ENCODE results near the gene TEX2. TPM values are rescaled to one million over a fixed set of nuclear protein-coding genes. Genes with fewer than 3 reads are reported as not detected.
A peak's percentile ranks its signal among the peaks of the same experiment; 100 is the strongest.
"Not testable (repeated sequence)": the region's sequence is repeated elsewhere in the genome, so short reads cannot be mapped to it uniquely, and the experiment has no call there.

Gene TEX2
- total RNA-seq, 2 donors from 2014 or later: 42.6 to 44.4 TPM

- DNase-seq (ENCODE audit: low spot score): peak; percentile 75
- peaks cover 0 to 46% of the 10 kb centered on the region in 2 donors for H3K4me1 ChIP-seq
- H3K27me3 ChIP-seq: no peaks in the 10 kb centered on the region
- no peaks in the 10 kb centered on the region for H3K9me3 ChIP-seq
- peaks cover 10% of the 10 kb centered on the region for H3K36me3 ChIP-seq
- H3K4me3 ChIP-seq: no peak overlapping the region
- peak overlapping the region; percentile 54 to 77 for H3K27ac ChIP-seq
- no peak for TF ChIP-seq CTCF (IDR thresholded peaks at IDR 0.05)
Observed at GRCh38 chr17:64174686-64175456, 88.2 kb downstream of the TEX2 start.

GRCh38 chr17:64173646-64174045 is 89.4 kb downstream of the TEX2 start:
- no peak for DNase-seq (ENCODE audit: low spot score)
- peak overlapping the region in 1 of 2 donors; percentile 54 for H3K27ac ChIP-seq
- no peaks in the 10 kb centered on the region for H3K27me3 ChIP-seq
- TF ChIP-seq CTCF (IDR thresholded peaks at IDR 0.05): no peak
- H3K9me3 ChIP-seq: no peaks in the 10 kb centered on the region
- peaks cover 10% of the 10 kb centered on the region for H3K36me3 ChIP-seq
- H3K4me3 ChIP-seq: no peak overlapping the region
- H3K4me1 ChIP-seq: peaks cover 0 to 46% of the 10 kb centered on the region in 2 donors

DNA sequence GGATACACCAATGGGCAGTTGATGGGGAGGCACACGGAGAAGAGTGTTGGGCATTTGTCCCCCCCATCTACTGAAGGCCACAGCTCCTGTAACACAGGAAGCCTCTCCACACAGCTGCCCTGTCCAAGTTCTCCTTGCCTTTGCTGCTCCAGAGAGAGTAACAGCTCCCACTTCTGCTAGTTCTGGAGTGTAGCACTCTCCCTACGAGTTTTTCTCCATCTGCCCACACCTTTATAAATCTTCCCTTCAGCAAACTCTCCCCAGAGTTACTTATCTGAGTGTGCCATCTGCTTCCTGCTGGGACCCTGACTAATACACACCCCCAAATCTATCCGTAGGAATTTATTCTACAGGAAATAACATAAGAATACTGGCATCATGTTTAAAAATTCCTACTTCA is 90.5 kb downstream of the TEX2 start:
- H3K9me3 ChIP-seq: no peaks in the 10 kb centered on the region
- no peak for TF ChIP-seq CTCF (IDR thresholded peaks at IDR 0.05)
- no peak for DNase-seq (ENCODE audit: low spot score)
- no peaks in the 10 kb centered on the region for H3K27me3 ChIP-seq
- H3K27ac ChIP-seq: no peak overlapping the region
- H3K4me1 ChIP-seq: peaks cover 0 to 35% of the 10 kb centered on the region in 2 donors
- no peak overlapping the region for H3K4me3 ChIP-seq
- H3K36me3 ChIP-seq: peaks cover 10% of the 10 kb centered on the region

DNA sequence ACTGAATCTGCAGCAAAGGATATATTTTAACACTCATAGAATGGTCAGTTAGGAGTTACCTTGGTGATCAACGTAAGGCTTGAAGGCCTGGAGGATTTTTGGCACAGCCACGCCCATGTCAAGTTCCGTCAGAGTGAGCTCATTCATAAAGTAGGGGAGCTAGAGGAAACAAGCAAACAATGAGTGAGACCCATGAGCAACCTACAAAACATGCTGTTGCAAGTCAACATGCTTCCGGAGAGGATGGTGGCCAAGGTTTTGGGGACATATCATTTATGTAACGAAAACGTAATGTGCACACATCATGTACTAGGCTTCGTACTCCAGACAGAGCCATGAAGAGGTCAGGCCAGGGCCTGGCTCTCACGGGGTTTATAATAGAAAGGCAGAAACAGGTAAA is 92.0 kb downstream of the TEX2 start:
- Histone ChIP-seq H3K27ac (peak overlapping the region; percentile 14 to 38), H3K27me3 (no peaks in the 10 kb centered on the region)

DNA sequence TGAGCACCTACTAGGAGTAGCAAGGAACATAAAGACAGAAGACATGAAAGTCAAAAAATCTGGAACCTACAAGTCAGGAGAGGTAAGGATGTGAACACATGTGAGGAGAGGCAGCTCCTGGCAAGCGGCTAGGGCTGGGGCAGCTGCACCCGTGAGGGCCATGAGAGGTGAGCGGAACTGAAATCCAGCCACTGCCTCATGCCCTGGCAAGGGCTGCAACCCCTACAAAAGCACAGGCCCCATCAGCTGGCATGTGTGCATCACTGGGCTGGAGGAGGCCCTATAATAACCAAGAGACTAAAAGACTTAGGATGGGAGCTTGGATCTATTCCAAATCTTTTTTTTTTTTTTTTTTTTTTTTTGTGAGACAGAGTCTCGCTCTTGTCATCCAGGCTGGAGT is 92.8 kb downstream of the TEX2 start:
- no peaks in the 10 kb centered on the region for H3K27me3 ChIP-seq
- no peak for TF ChIP-seq CTCF (IDR thresholded peaks at IDR 0.05)
- DNase-seq (ENCODE audit: low spot score): no peak
- peaks cover 10% of the 10 kb centered on the region for H3K36me3 ChIP-seq
- H3K9me3 ChIP-seq: no peaks in the 10 kb centered on the region
- H3K27ac ChIP-seq: peak overlapping the region in 1 of 2 donors; percentile 14
- peaks cover 0 to 14% of the 10 kb centered on the region in 2 donors for H3K4me1 ChIP-seq
- no peak overlapping the region for H3K4me3 ChIP-seq

More for the DNA sequence above, 92.0 kb downstream of the TEX2 start:
- Histone ChIP-seq H3K4me3 (no peak overlapping the region), H3K9me3 (no peaks in the 10 kb centered on the region), H3K4me1 (peaks cover 0 to 21% of the 10 kb centered on the region in 2 donors), H3K36me3 (peaks cover 10% of the 10 kb centered on the region)
- DNase-seq (ENCODE audit: low spot score): no peak
- TF ChIP-seq CTCF (IDR thresholded peaks at IDR 0.05): no peak

- H3K4me3 ChIP-seq; H3K27me3 ChIP-seq; H3K4me1 ChIP-seq; H3K27ac ChIP-seq; DNase-seq (ENCODE audit: low spot score); H3K36me3 ChIP-seq; H3K9me3 ChIP-seq: not testable (repeated sequence)
Observed at GRCh38 chr17:64167666-64168065, 95.4 kb downstream of the TEX2 start.
